H1 (cell line): ENCODE data around the gene SLC25A3.

Experiments
- BACH1 ChIP-seq: IDR thresholded peaks from 2 replicates; pipeline ENCODE4 v1.6.1; 2012; ENCODE audit warnings: low read length, improper control_type of control experiment
- CREB1 ChIP-seq: IDR thresholded peaks from 2 replicates; pipeline ENCODE4 v1.6.1; 2012; ENCODE audit warnings: inconsistent platforms
- CTCF ChIP-seq, 3 experiments: IDR thresholded peaks; 1 replicate in 2 of 3; 2 replicates in 1 of 3; pipeline versions ENCODE4 v1.5.1 to v1.6.1; 2011; ENCODE audit warnings: low read length in 3 of 3, mild to moderate bottlenecking in 3 of 3, inconsistent platforms in 2 of 3, low read depth in 1 of 3, moderate library complexity in 1 of 3; ENCODE audit not compliant: insufficient read depth in 1 of 3; ENCODE audit errors: control extremely low read depth in 1 of 3
- E2F6 ChIP-seq: IDR thresholded peaks from 2 replicates; pipeline ENCODE4 v1.6.1; 2012; ENCODE audit warnings: inconsistent platforms
- EZH2 ChIP-seq: fragments of 200-600 bp; sonication (generic); IDR thresholded peaks from 2 replicates; pipeline ENCODE4 v1.7.1; 2012; ENCODE audit warnings: low read depth, mild to moderate bottlenecking, moderate library complexity, low read length, inconsistent platforms; ENCODE audit not compliant: severe bottlenecking
- GABPA ChIP-seq: IDR thresholded peaks from 2 replicates; pipeline ENCODE4 v1.6.1; 2011; ENCODE audit warnings: mild to moderate bottlenecking, low read length, moderate library complexity, borderline replicate concordance; ENCODE audit not compliant: insufficient read depth
- JUND ChIP-seq: IDR thresholded peaks from 2 replicates; pipeline ENCODE4 v1.6.1; 2011; ENCODE audit warnings: mild to moderate bottlenecking, improper control_type of control experiment, low read length
- MAX ChIP-seq: IDR thresholded peaks from 2 replicates; pipeline ENCODE4 v1.6.1; 2012; ENCODE audit warnings: inconsistent platforms
- POLR2AphosphoS5 ChIP-seq: IDR thresholded peaks from 2 replicates; pipeline ENCODE4 v1.6.1; 2011; ENCODE audit warnings: low read depth, low read length
- RFX5 ChIP-seq: IDR thresholded peaks from 2 replicates; pipeline ENCODE4 v1.6.1; 2011; ENCODE audit warnings: low read depth, low read length, improper control_type of control experiment, borderline replicate concordance
- SP4 ChIP-seq: IDR thresholded peaks from 2 replicates; pipeline ENCODE4 v1.6.1; 2012; ENCODE audit warnings: low read length, inconsistent platforms
- YY1 ChIP-seq: IDR thresholded peaks from 2 replicates; pipeline ENCODE4 v1.6.1; 2011; ENCODE audit warnings: low read depth, mild to moderate bottlenecking, low read length

DNA sequence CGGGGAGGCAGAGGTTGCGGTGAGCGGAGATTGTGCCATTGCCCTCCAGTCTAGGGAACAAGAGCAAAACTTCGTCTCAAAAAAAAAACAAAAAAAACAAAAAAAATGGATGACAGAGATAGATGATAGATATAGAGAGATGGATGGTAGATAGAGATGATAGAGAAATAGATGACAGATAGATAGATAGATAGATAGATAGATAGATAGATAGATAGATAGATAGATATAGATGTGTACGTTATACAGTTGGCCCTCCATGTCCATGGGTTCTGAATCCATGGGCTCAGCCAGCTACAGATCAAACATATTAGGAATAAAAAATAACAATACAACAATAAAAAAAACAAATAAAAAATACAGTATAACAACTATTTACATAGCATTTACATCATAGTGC is 12.8 kb upstream of the SLC25A3 start:
- TF ChIP-seq CTCF (IDR thresholded peaks at IDR 0.05; ENCODE audit: control extremely low read depth in 1 of 3, insufficient read depth in 1 of 3, low read depth in 1 of 3, low read length in 3 of 3) (no peak), POLR2AphosphoS5 (no peak), GABPA (no peak), SP4 (no peak), BACH1 (no peak), RFX5 (no peak), YY1 (no peak), JUND (no peak), E2F6 (no peak), EZH2 (no peak), MAX (no peak), CREB1 (no peak)
